Liver (tissue), 9 donors: Measurements from ENCODE around the gene MKRN3. TPM values are rescaled to one million over a fixed set of nuclear protein-coding genes. Genes with fewer than 3 reads are reported as not detected.

ENCODE experiments used
- DNase-seq: peaks from one replicate; pipeline ENCODE4 v3.0.0-alpha.2; 2017; ENCODE audit warnings: low spot score
- H3K27ac ChIP-seq, 2 donors: one replicate each; pipeline ENCODE4 v1.7.0; 2013; ENCODE audit warnings: inconsistent platforms in 2 of 2, low read length in 2 of 2, control low read depth in 1 of 2, low read depth in 1 of 2, mild to moderate bottlenecking in 1 of 2
- H3K27me3 ChIP-seq, 4 donors: one replicate each; pipeline versions ENCODE4 v1.6.1 to v1.7.0; 2013; ENCODE audit warnings: low read length in 3 of 4, inconsistent platforms in 1 of 4, mild to moderate bottlenecking in 1 of 4, moderate library complexity in 1 of 4; ENCODE audit not compliant: control insufficient read depth in 4 of 4, insufficient read depth in 4 of 4
- H3K36me3 ChIP-seq, 4 donors: one replicate each; pipeline versions ENCODE4 v1.6.1 to v1.7.0; 2013; ENCODE audit warnings: low read length in 3 of 4, mild to moderate bottlenecking in 3 of 4, low read depth in 1 of 4, moderate library complexity in 1 of 4; ENCODE audit not compliant: control insufficient read depth in 4 of 4, insufficient read depth in 3 of 4
- H3K4me1 ChIP-seq, 4 donors: one replicate each; pipeline versions ENCODE4 v1.6.1 to v1.7.0; 2013; ENCODE audit warnings: low read length in 3 of 4, mild to moderate bottlenecking in 3 of 4, moderate library complexity in 1 of 4; ENCODE audit not compliant: control insufficient read depth in 4 of 4, insufficient read depth in 4 of 4
- H3K4me3 ChIP-seq, 3 donors: one replicate each; pipeline versions ENCODE4 v1.6.1 to v1.7.0; 2013; ENCODE audit warnings: low read length in 3 of 3, control low read depth in 1 of 3, low read depth in 1 of 3, mild to moderate bottlenecking in 1 of 3
- H3K9ac ChIP-seq, 2 donors: one replicate each; pipeline ENCODE4 v1.7.0; 2013; ENCODE audit warnings: low read length in 2 of 2, mild to moderate bottlenecking in 2 of 2, moderate library complexity in 2 of 2, control low read depth in 1 of 2, low read depth in 1 of 2
- H3K9me3 ChIP-seq, 4 donors: one replicate each; pipeline versions ENCODE4 v1.6.1 to v1.7.0; 2013; ENCODE audit warnings: low read length in 3 of 4; ENCODE audit not compliant: control insufficient read depth in 4 of 4
- ATF3 ChIP-seq: IDR thresholded peaks from 2 replicates; pipeline ENCODE4 v1.6.1; 2016; ENCODE audit warnings: antibody characterized with exemption
- FOXA2 ChIP-seq: IDR thresholded peaks from 2 replicates; pipeline ENCODE4 v1.6.1; 2016; ENCODE audit warnings: antibody characterized with exemption
- GABPA ChIP-seq, 2 donors: IDR thresholded peaks in 1 of 2; conservative IDR thresholded peaks in 1 of 2; 2 replicates each; pipeline ENCODE4 v1.6.1; 2016; ENCODE audit warnings: antibody characterized with exemption in 2 of 2, mild to moderate bottlenecking in 1 of 2, moderate library complexity in 1 of 2
- HNF4A ChIP-seq, 2 donors: conservative IDR thresholded peaks; 2 replicates each; pipeline ENCODE4 v1.6.1; 2016; ENCODE audit warnings: antibody characterized with exemption in 2 of 2, mild to moderate bottlenecking in 2 of 2
- HNF4G ChIP-seq: IDR thresholded peaks from 2 replicates; pipeline ENCODE4 v1.6.1; 2016; ENCODE audit warnings: antibody characterized with exemption
- NR2F2 ChIP-seq: IDR thresholded peaks from 2 replicates; pipeline ENCODE4 v1.6.1; 2016; ENCODE audit warnings: antibody characterized with exemption
- RAD21 ChIP-seq, 2 donors: IDR thresholded peaks; 2 replicates each; pipeline ENCODE4 v1.6.1; 2016; ENCODE audit warnings: antibody characterized with exemption in 2 of 2, mild to moderate bottlenecking in 2 of 2
- RXRA ChIP-seq, 2 donors: IDR thresholded peaks; 2 replicates each; pipeline ENCODE4 v1.6.1; 2017 to 2018; ENCODE audit warnings: antibody characterized with exemption in 2 of 2, mild to moderate bottlenecking in 1 of 2
- SP1 ChIP-seq: IDR thresholded peaks from 2 replicates; pipeline ENCODE4 v1.6.1; 2018; ENCODE audit warnings: antibody characterized with exemption, mild to moderate bottlenecking
- TAF1 ChIP-seq: conservative IDR thresholded peaks from 2 replicates; pipeline ENCODE4 v1.6.1; 2016; ENCODE audit warnings: antibody characterized with exemption, mild to moderate bottlenecking
- YY1 ChIP-seq: IDR thresholded peaks from 2 replicates; pipeline ENCODE4 v1.6.1; 2016; ENCODE audit warnings: antibody characterized with exemption, mild to moderate bottlenecking
- WGBS: extraction: QIAGEN DNeasy Blood & Tissue Kit; methylation state at CpG from one replicate; pipeline ENCODE4 v1.1.7; 2013; 5-methylcytosine and 5-hydroxymethylcytosine counted together
- polyA plus RNA-seq, 2 donors: library from polyadenylated mRNA; stranded (reverse) in 1 of 2; unstranded in 1 of 2; fragments of 200-250 nt in 1 of 2; fragments of >200 nt in 1 of 2; fragmentation: Nextera tagmentation in 1 of 2; extraction: Ambion mirVana in 1 of 2; gene quantifications; one replicate each; pipeline versions ENCODE4 v1.2.1 to v1.2.3, GENCODE V29; 2013 to 2015
- total RNA-seq, 2 donors: library from RNA; depleted of rRNA; stranded (reverse); fragments of >200 nt; gene quantifications; one replicate each; pipeline ENCODE4 v1.2.3, GENCODE V29; 2014
- TF ChIP-seq, protein P1 (sequence below): IDR thresholded peaks from 2 replicates; pipeline ENCODE4 v1.6.1; 2016; ENCODE audit warnings: antibody characterized with exemption
- TF ChIP-seq, protein P2 (sequence below): IDR thresholded peaks from 2 replicates; pipeline ENCODE4 v1.6.1; 2016; ENCODE audit warnings: antibody characterized with exemption, mild to moderate bottlenecking
- TF ChIP-seq, protein P3 (sequence below): IDR thresholded peaks from 2 replicates; pipeline ENCODE4 v1.6.1; 2016; ENCODE audit warnings: antibody characterized with exemption
- donor health status: healthy.
- donor health status: healthy.
- donor health status: healthy.
- donor health status: healthy.
- donor health status: healthy.

Gene MKRN3
- total and polyA plus RNA-seq, 4 donors: 0.59 TPM; not detected in 3

DNA sequence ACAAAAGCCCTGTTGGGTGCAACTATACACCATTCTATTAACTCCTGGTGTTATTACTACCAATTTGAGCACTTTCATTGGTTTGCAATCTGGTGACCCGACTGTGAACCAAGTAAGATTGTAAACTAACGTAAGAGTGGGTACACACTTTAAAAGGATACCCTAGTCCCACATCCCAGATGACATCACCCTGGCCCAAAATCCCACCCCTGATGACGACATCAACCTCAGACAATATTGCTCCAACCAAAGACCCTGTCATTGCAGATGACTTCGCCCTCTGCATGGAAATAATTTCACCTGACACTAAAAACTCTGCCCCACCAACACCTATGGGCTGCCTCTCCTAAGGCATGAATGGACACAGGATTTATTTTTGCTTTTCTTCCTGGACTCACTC is 25.6 kb upstream of the MKRN3 start (continued):
- TF ChIP-seq, protein P1, sequence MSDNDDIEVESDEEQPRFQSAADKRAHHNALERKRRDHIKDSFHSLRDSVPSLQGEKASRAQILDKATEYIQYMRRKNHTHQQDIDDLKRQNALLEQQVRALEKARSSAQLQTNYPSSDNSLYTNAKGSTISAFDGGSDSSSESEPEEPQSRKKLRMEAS: no peak
- TF ChIP-seq YY1 (no peak), HNF4G (no peak), SP1 (no peak), GABPA (IDR thresholded peaks at IDR 0.05 in 1 of 2, conservative IDR thresholded peaks at IDR 0.05 in 1 of 2) (no peak), RXRA (IDR thresholded peaks at IDR 0.05) (no peak), RAD21 (IDR thresholded peaks at IDR 0.05) (no peak)

- Histone ChIP-seq H3K27ac (no peak overlapping the region), H3K36me3 (no peaks in the 10 kb centered on the region), H3K9me3 (peaks cover 0 to 2% (median 0%) of the 10 kb centered on the region in 4 donors), H3K4me3 (no peak overlapping the region), H3K27me3 (no peaks in the 10 kb centered on the region), H3K4me1 (no peaks in the 10 kb centered on the region), H3K9ac (no peak overlapping the region)
- DNase-seq: no peak
- TF ChIP-seq RXRA (IDR thresholded peaks at IDR 0.05): no peak
- TF ChIP-seq TAF1: no peak
- TF ChIP-seq, protein P2, sequence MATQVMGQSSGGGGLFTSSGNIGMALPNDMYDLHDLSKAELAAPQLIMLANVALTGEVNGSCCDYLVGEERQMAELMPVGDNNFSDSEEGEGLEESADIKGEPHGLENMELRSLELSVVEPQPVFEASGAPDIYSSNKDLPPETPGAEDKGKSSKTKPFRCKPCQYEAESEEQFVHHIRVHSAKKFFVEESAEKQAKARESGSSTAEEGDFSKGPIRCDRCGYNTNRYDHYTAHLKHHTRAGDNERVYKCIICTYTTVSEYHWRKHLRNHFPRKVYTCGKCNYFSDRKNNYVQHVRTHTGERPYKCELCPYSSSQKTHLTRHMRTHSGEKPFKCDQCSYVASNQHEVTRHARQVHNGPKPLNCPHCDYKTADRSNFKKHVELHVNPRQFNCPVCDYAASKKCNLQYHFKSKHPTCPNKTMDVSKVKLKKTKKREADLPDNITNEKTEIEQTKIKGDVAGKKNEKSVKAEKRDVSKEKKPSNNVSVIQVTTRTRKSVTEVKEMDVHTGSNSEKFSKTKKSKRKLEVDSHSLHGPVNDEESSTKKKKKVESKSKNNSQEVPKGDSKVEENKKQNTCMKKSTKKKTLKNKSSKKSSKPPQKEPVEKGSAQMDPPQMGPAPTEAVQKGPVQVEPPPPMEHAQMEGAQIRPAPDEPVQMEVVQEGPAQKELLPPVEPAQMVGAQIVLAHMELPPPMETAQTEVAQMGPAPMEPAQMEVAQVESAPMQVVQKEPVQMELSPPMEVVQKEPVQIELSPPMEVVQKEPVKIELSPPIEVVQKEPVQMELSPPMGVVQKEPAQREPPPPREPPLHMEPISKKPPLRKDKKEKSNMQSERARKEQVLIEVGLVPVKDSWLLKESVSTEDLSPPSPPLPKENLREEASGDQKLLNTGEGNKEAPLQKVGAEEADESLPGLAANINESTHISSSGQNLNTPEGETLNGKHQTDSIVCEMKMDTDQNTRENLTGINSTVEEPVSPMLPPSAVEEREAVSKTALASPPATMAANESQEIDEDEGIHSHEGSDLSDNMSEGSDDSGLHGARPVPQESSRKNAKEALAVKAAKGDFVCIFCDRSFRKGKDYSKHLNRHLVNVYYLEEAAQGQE: no peak
- TF ChIP-seq, protein P3, sequence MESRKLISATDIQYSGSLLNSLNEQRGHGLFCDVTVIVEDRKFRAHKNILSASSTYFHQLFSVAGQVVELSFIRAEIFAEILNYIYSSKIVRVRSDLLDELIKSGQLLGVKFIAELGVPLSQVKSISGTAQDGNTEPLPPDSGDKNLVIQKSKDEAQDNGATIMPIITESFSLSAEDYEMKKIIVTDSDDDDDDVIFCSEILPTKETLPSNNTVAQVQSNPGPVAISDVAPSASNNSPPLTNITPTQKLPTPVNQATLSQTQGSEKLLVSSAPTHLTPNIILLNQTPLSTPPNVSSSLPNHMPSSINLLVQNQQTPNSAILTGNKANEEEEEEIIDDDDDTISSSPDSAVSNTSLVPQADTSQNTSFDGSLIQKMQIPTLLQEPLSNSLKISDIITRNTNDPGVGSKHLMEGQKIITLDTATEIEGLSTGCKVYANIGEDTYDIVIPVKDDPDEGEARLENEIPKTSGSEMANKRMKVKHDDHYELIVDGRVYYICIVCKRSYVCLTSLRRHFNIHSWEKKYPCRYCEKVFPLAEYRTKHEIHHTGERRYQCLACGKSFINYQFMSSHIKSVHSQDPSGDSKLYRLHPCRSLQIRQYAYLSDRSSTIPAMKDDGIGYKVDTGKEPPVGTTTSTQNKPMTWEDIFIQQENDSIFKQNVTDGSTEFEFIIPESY: no peak
- TF ChIP-seq NR2F2: no peak
- TF ChIP-seq FOXA2: no peak
- TF ChIP-seq ATF3: no peak
- TF ChIP-seq SP1: no peak
- TF ChIP-seq, protein P1: no peak
- TF ChIP-seq YY1: no peak
- no peak for TF ChIP-seq RAD21 (IDR thresholded peaks at IDR 0.05)
Measured at GRCh38 chr15:23546158-23546557, 19.3 kb upstream of the MKRN3 start.

DNA sequence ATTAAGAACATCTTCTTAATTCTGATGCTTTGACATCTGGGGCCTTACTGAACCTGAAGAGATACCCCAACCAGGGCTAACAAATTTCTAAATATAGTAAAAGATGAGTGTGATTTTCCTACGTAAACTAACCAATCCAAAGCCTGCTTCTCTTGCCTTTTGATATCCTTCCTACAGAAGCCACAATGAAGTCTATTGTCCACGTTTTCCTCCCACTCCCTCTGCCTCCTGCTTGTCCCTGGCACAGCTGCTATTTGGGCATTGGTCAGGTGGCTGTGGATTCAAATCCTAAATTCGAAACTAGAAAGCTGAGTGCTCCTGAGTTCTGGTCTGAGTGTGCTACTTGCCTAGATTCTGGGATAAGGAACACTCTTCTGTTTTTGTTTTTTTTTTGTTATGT is 17.4 kb upstream of the MKRN3 start:
- Histone ChIP-seq H3K4me1 (no peaks in the 10 kb centered on the region), H3K9ac (no peak overlapping the region), H3K27ac (no peak overlapping the region), H3K9me3 (no peaks in the 10 kb centered on the region), H3K36me3 (no peaks in the 10 kb centered on the region), H3K4me3 (no peak overlapping the region), H3K27me3 (no peaks in the 10 kb centered on the region)
- DNase-seq: no peak
- TF ChIP-seq, protein P3: no peak
- TF ChIP-seq HNF4A (conservative IDR thresholded peaks at IDR 0.05) (no peak), TAF1 (no peak), NR2F2 (no peak), SP1 (no peak), GABPA (IDR thresholded peaks at IDR 0.05 in 1 of 2, conservative IDR thresholded peaks at IDR 0.05 in 1 of 2) (no peak)
- 45% methylated on average over 3 of the region's 3 CpGs for WGBS
